IMR-90 (cell line): ENCODE data around the gene GLIS1. TPM values are rescaled to one million over a fixed set of nuclear protein-coding genes. Genes with fewer than 3 reads are reported as not detected.

Source experiments
- ATAC-seq: fragments of 200-7000 bp; cut with Tn5 transposase; 2 replicates; pipeline ENCODE4 v1.9.1; 2020; ENCODE audit warnings: low read depth, mild to moderate bottlenecking, moderate library complexity
- BruUV-seq: library from RNA; stranded (reverse); fragments of 400-500 nt; replicated peaks from 2 replicates; lab custom pipeline; 2021; lab: Mats Ljungman, UMichigan
- CTCF ChIA-PET: fragments of 300-600 bp; formaldehyde crosslinking; extraction: SDS; loops from one replicate; lab custom pipeline; 2021; ENCODE audit warnings: antibody characterized with exemption; lab: Yijun Ruan, JAX
- POLR2A ChIA-PET: fragments of 300-600 bp; sonication (Branson Sonifier 250); formaldehyde crosslinking; loops from one replicate; lab custom pipeline; 2022; ENCODE audit warnings: antibody characterized with exemption; ENCODE audit not compliant: unreplicated experiment; lab: Charles Lee
- DNase-seq: peaks from one replicate; pipeline ENCODE4 v3.0.0; 2013
- H2AFZ ChIP-seq: replicated peaks from 2 replicates; pipeline ENCODE3; 2013; ENCODE audit warnings: low read length, mild to moderate bottlenecking; ENCODE audit not compliant: poor library complexity
- H2AK5ac ChIP-seq: 2 replicates; pipeline ENCODE4 v1.6.1; 2013; ENCODE audit warnings: low read depth, low read length, inconsistent platforms
- H2AK9ac ChIP-seq: replicated peaks from 2 replicates; pipeline ENCODE3; 2013; ENCODE audit warnings: mild to moderate bottlenecking, low read depth, low read length, moderate library complexity; ENCODE audit not compliant: poor library complexity
- H2BK120ac ChIP-seq: 2 replicates; pipeline ENCODE4 v1.6.1; 2013; ENCODE audit warnings: low read depth, low read length, inconsistent platforms
- H2BK15ac ChIP-seq: 3 replicates; pipeline ENCODE4 v1.6.1; 2013; ENCODE audit warnings: low read depth, low read length, inconsistent platforms
- H2BK20ac ChIP-seq: 2 replicates; pipeline ENCODE4 v1.6.1; 2013; ENCODE audit warnings: low read depth, mild to moderate bottlenecking, inconsistent platforms, low read length, moderate library complexity
- H2BK5ac ChIP-seq: 2 replicates; pipeline ENCODE4 v1.6.1; 2013; ENCODE audit warnings: mild to moderate bottlenecking, low read depth, low read length, inconsistent platforms; ENCODE audit not compliant: poor library complexity, severe bottlenecking
- H3K14ac ChIP-seq: replicated peaks from 2 replicates; pipeline ENCODE4 v1.6.1; 2013; ENCODE audit warnings: low read depth, low read length, inconsistent platforms
- H3K18ac ChIP-seq: 2 replicates; pipeline ENCODE4 v1.6.1; 2013; ENCODE audit warnings: low read depth, low read length, control low read depth
- H3K23ac ChIP-seq: 2 replicates; pipeline ENCODE4 v1.6.1; 2013; ENCODE audit warnings: low read depth, low read length, inconsistent platforms
- H3K27ac ChIP-seq: 2 replicates; pipeline ENCODE4 v1.5.1; 2013; ENCODE audit warnings: mild to moderate bottlenecking, control low read depth, low read length; ENCODE audit not compliant: insufficient read depth
- H3K27me3 ChIP-seq: 2 replicates; pipeline ENCODE4 v1.6.1; 2013; ENCODE audit warnings: low read length; ENCODE audit not compliant: control insufficient read depth, insufficient read depth
- H3K36me3 ChIP-seq: 2 replicates; pipeline ENCODE4 v1.6.1; 2013; ENCODE audit warnings: low read length, mixed read lengths; ENCODE audit not compliant: control insufficient read depth, insufficient read depth
- H3K4ac ChIP-seq: 2 replicates; pipeline ENCODE4 v1.6.1; 2013; ENCODE audit warnings: low read depth, low read length, inconsistent platforms
- H3K4me1 ChIP-seq: 2 replicates; pipeline ENCODE4 v1.6.1; 2013; ENCODE audit warnings: low read length, mixed read lengths; ENCODE audit not compliant: control insufficient read depth, insufficient read depth
- H3K4me2 ChIP-seq: 2 replicates; pipeline ENCODE4 v1.6.1; 2013; ENCODE audit warnings: low read depth, mild to moderate bottlenecking, control low read depth, low read length, moderate library complexity
- H3K4me3 ChIP-seq: 2 replicates; pipeline ENCODE4 v1.5.1; 2013; ENCODE audit warnings: low read depth, mild to moderate bottlenecking, control low read depth, low read length, moderate library complexity; ENCODE audit not compliant: insufficient read depth
- H3K56ac ChIP-seq: 2 replicates; pipeline ENCODE4 v1.6.1; 2013; ENCODE audit warnings: low read length, inconsistent platforms; ENCODE audit not compliant: insufficient read depth; ENCODE audit errors: extremely low read depth
- H3K79me1 ChIP-seq, 2 experiments: 2 replicates each; pipeline ENCODE4 v1.6.1; 2013; ENCODE audit warnings: low read length in 2 of 2, inconsistent platforms in 1 of 2, low read depth in 1 of 2
- H3K9ac ChIP-seq: 2 replicates; pipeline ENCODE4 v1.6.1; 2013; ENCODE audit warnings: low read depth, low read length, control low read depth
- H3K9me1 ChIP-seq: 2 replicates; pipeline ENCODE4 v1.6.1; 2013; ENCODE audit warnings: low read length, inconsistent platforms; ENCODE audit not compliant: insufficient read depth
- H3K9me3 ChIP-seq: 2 replicates; pipeline ENCODE4 v1.6.1; 2013; ENCODE audit warnings: low read length; ENCODE audit not compliant: control insufficient read depth, insufficient read depth
- H4K20me1 ChIP-seq: 2 replicates; pipeline ENCODE4 v1.6.1; 2013; ENCODE audit warnings: low read length, inconsistent platforms; ENCODE audit not compliant: insufficient read depth
- H4K5ac ChIP-seq: 2 replicates; pipeline ENCODE4 v1.6.1; 2013; ENCODE audit warnings: mild to moderate bottlenecking, low read depth, low read length, control low read depth
- H4K8ac ChIP-seq, 2 experiments: 2 replicates each; pipeline ENCODE4 v1.6.1; 2013; ENCODE audit warnings: low read depth in 2 of 2, low read length in 2 of 2, control low read depth in 1 of 2, inconsistent platforms in 1 of 2
- H4K91ac ChIP-seq: 2 replicates; pipeline ENCODE4 v1.6.1; 2013; ENCODE audit warnings: low read depth, low read length, inconsistent platforms; ENCODE audit not compliant: insufficient read depth
- BHLHE40 ChIP-seq: fragments of 150-350 bp; IDR thresholded peaks from 2 replicates; pipeline ENCODE4 v1.6.1; 2016; ENCODE audit warnings: mild to moderate bottlenecking, low read depth, low read length
- CEBPB ChIP-seq: IDR thresholded peaks from 2 replicates; pipeline ENCODE4 v1.6.1; 2012; ENCODE audit warnings: low read depth, low read length, improper control_type of control experiment
- CHD1 ChIP-seq: IDR thresholded peaks from 2 replicates; pipeline ENCODE4 v1.6.1; 2012; ENCODE audit warnings: low read depth, low read length, improper control_type of control experiment
- ELK1 ChIP-seq: fragments of 150-350 bp; IDR thresholded peaks from 2 replicates; pipeline ENCODE4 v1.6.1; 2016; ENCODE audit warnings: low read depth, mild to moderate bottlenecking, low read length, moderate library complexity, borderline replicate concordance
- FOS ChIP-seq: fragments of 150-350 bp; IDR thresholded peaks from 2 replicates; pipeline ENCODE4 v1.6.1; 2016; ENCODE audit warnings: low read depth, low read length
- MAFK ChIP-seq: IDR thresholded peaks from 2 replicates; pipeline ENCODE4 v1.6.1; 2012; ENCODE audit warnings: low read depth, low read length, improper control_type of control experiment
- MAZ ChIP-seq: IDR thresholded peaks from 2 replicates; pipeline ENCODE4 v1.6.1; 2012; ENCODE audit warnings: low read depth, mild to moderate bottlenecking, low read length, improper control_type of control experiment, moderate library complexity, borderline replicate concordance
- MXI1 ChIP-seq: IDR thresholded peaks from 2 replicates; pipeline ENCODE4 v1.6.1; 2012; ENCODE audit warnings: low read depth, mild to moderate bottlenecking, low read length, moderate library complexity, borderline replicate concordance
- NFE2L2 ChIP-seq: fragments of 150-350 bp; IDR thresholded peaks from 2 replicates; pipeline ENCODE4 v1.6.1; 2016; ENCODE audit warnings: low read depth, mild to moderate bottlenecking, low read length
- POLR2A ChIP-seq: IDR thresholded peaks from 2 replicates; pipeline ENCODE4 v1.6.1; 2012; ENCODE audit warnings: mild to moderate bottlenecking, low read depth, low read length
- RAD21 ChIP-seq: IDR thresholded peaks from 2 replicates; pipeline ENCODE4 v1.6.1; 2012; ENCODE audit warnings: low read length, improper control_type of control experiment
- RCOR1 ChIP-seq: IDR thresholded peaks from 2 replicates; pipeline ENCODE4 v1.6.1; 2012; ENCODE audit warnings: mild to moderate bottlenecking, low read length, improper control_type of control experiment; ENCODE audit not compliant: insufficient replicate concordance
- RFX5 ChIP-seq: IDR thresholded peaks from 2 replicates; pipeline ENCODE4 v1.8.0; 2012; ENCODE audit warnings: low read depth, mild to moderate bottlenecking, low read length, moderate library complexity
- WGBS, 2 experiments: methylation state at CpG; one replicate each; pipeline versions ENCODE4 v1.1.5 to v1.1.7; 2013; ENCODE audit warnings: missing lambda C conversion rate in 2 of 2; ENCODE audit not compliant: insufficient read length in 1 of 2; ENCODE audit errors: extremely low coverage in 2 of 2; 5-methylcytosine and 5-hydroxymethylcytosine counted together
- dilution Hi-C: fragments of 300-500 bp; cut with HindIII; formaldehyde crosslinking; loops from one replicate; pipeline ENCODE4 v1.14.3; 2018; ENCODE audit warnings: low sequenced_read_pairs; ENCODE audit not compliant: unreplicated experiment
- in situ Hi-C: fragments of 300-500 bp; cut with MboI; formaldehyde crosslinking; loops from 3 replicates; pipeline ENCODE4 v1.14.3; 2019; ENCODE audit warnings: low sequenced_read_pairs, inconsistent platforms, mixed read lengths
- intact Hi-C: fragments of 100-400 bp; cut with micrococcal nuclease; formaldehyde crosslinking; loops from 2 replicates; pipeline ENCODE4 v1.10.0; 2022
- polyA plus RNA-seq, 3 experiments: library from polyadenylated mRNA; depleted of rRNA; stranded (reverse); fragments of >200 nt; gene quantifications; 2 replicates each; pipeline ENCODE4 v1.2.3, GENCODE V29; 2012; ENCODE audit warnings: low replicate concordance in 1 of 3
- total RNA-seq: library from RNA; depleted of rRNA; stranded (reverse); fragments of >200 nt; gene quantifications from 2 replicates; pipeline ENCODE4 v1.2.3, GENCODE V29; 2012
- TF ChIP-seq, protein P1 (sequence below): fragments of 150-350 bp; IDR thresholded peaks from 2 replicates; pipeline ENCODE4 v1.6.1; 2017; ENCODE audit warnings: mild to moderate bottlenecking, antibody characterized with exemption, low read length, low read depth
- TF ChIP-seq, protein P2 (sequence below): conservative IDR thresholded peaks from 2 replicates; pipeline ENCODE4 v1.5.1; 2012; ENCODE audit warnings: mild to moderate bottlenecking, low read depth, low read length, improper control_type of control experiment

The GLIS1 gene
- total and polyA plus RNA-seq, 2 of the 4 experiments (the other 2 are of a cell fraction) = 0.18 to 2.3 TPM

- Histone ChIP-seq H3K27me3 (peaks cover 2% of the 10 kb centered on the region; the same call in 1 of the 2 replicates), H3K4ac (no peak overlapping the region), H3K9ac (no peak overlapping the region), H2BK15ac (no peak overlapping the region), H3K4me3 (no peak overlapping the region), H2AK5ac (no peak overlapping the region), H3K4me1 (no peaks in the 10 kb centered on the region; the same call in 1 of the 2 replicates), H2BK120ac (no peak overlapping the region), H3K14ac (no peak overlapping the region), H3K4me2 (no peak overlapping the region), H4K8ac (no peak overlapping the region), H3K9me1 (no peaks in the 10 kb centered on the region; the same call in 1 of the 2 replicates), H3K9me3 (no peaks in the 10 kb centered on the region), H4K91ac (no peak overlapping the region), H3K27ac (no peak overlapping the region), H3K36me3 (no peaks in the 10 kb centered on the region), H2AK9ac (no peak overlapping the region), H4K20me1 (peaks cover 17% of the 10 kb centered on the region), H2BK20ac (no peak overlapping the region), H4K5ac (no peak overlapping the region), H2AFZ (no peak overlapping the region), H2BK5ac (no peak overlapping the region), H3K56ac (no peak overlapping the region), H3K18ac (no peak overlapping the region), H3K79me1 (no peaks in the 10 kb centered on the region; a peak in 1 of 4 replicates), H3K23ac (no peak overlapping the region)
- in situ Hi-C loops = no loop called here
- DNase-seq (no peak), ATAC-seq (no peak)
- ChIA-PET CTCF (no interaction called here), POLR2A (no interaction called here)
- 84% methylated on average over 10 of the region's 14 CpGs; no CpG with 5 or more reads in 1 of the 2 experiments for WGBS, 2 experiments
- dilution Hi-C loops = no loop called here
- intact Hi-C loops = no loop called here
- TF ChIP-seq BHLHE40 = no peak
- no peak for TF ChIP-seq FOS
- TF ChIP-seq NFE2L2 = no peak
- no peak for TF ChIP-seq MAZ
- TF ChIP-seq, protein P1, sequence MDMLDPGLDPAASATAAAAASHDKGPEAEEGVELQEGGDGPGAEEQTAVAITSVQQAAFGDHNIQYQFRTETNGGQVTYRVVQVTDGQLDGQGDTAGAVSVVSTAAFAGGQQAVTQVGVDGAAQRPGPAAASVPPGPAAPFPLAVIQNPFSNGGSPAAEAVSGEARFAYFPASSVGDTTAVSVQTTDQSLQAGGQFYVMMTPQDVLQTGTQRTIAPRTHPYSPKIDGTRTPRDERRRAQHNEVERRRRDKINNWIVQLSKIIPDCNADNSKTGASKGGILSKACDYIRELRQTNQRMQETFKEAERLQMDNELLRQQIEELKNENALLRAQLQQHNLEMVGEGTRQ = no peak
- no peak for TF ChIP-seq MXI1
- TF ChIP-seq CEBPB = no peak
- TF ChIP-seq ELK1 = no peak
- no peak for TF ChIP-seq RFX5
- no peak for TF ChIP-seq MAFK
- no peak for TF ChIP-seq RAD21
- no peak for TF ChIP-seq POLR2A
- TF ChIP-seq, protein P2, sequence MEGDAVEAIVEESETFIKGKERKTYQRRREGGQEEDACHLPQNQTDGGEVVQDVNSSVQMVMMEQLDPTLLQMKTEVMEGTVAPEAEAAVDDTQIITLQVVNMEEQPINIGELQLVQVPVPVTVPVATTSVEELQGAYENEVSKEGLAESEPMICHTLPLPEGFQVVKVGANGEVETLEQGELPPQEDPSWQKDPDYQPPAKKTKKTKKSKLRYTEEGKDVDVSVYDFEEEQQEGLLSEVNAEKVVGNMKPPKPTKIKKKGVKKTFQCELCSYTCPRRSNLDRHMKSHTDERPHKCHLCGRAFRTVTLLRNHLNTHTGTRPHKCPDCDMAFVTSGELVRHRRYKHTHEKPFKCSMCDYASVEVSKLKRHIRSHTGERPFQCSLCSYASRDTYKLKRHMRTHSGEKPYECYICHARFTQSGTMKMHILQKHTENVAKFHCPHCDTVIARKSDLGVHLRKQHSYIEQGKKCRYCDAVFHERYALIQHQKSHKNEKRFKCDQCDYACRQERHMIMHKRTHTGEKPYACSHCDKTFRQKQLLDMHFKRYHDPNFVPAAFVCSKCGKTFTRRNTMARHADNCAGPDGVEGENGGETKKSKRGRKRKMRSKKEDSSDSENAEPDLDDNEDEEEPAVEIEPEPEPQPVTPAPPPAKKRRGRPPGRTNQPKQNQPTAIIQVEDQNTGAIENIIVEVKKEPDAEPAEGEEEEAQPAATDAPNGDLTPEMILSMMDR = no peak
- TF ChIP-seq CHD1 = no peak
- TF ChIP-seq RCOR1 = no peak
- BruUV-seq = no TSS peak
These were observed 101.2 kb downstream of the GLIS1 start for GRCh38 chr1:53637511-53638359.
